ENCODE results near the gene MACROD2. TPM values are rescaled to one million over a fixed set of nuclear protein-coding genes. Genes with fewer than 3 reads are reported as not detected.

Gene MACROD2
- total RNA-seq, 1 experiment from 2014 or later: 3.7 TPM

GRCh38 chr20:14879020-14879697, 883.8 kb downstream of the MACROD2 start (continued):
- 0 out of 2 replicates have a peak, but pooled peaks have one; percentile 31 for TF ChIP-seq CBX3 (IDR thresholded peaks at IDR 0.05; ENCODE audit: low read depth)
- peak; percentile 71; the same call in 1 of the 2 replicates for TF ChIP-seq FOSL1 (IDR thresholded peaks at IDR 0.05; ENCODE audit: low read depth)

GRCh38 chr20:14879839-14880238, 884.5 kb downstream of the MACROD2 start:
- ChIA-PET POLR2A (no interaction called here), RAD21 (ENCODE audit: low non-redundant PET in 1 of 2, low total read pairs in 2 of 2, uncharacterized antibody in 2 of 2, unreplicated experiment in 2 of 2) (no interaction called here), CTCF (no interaction called here)
- no peaks in the 10 kb centered on the region for H3K9me2 ChIP-seq (ENCODE audit: insufficient read depth)
- H3K4me2 ChIP-seq (ENCODE audit: low read length): peak overlapping the region; percentile 46
- H3K27ac ChIP-seq (ENCODE audit: low read depth, low read length): peak overlapping the region; percentile 31; the same call in 1 of the 2 replicates
- H2AFZ ChIP-seq (ENCODE audit: low read depth, low read length, poor library complexity, severe bottlenecking): peak overlapping the region; percentile 29
- DNase-seq (ENCODE audit: low read depth, low spot score) (no peak), ATAC-seq (no peak)
- BruUV-seq (replicated peaks): no TSS peak
- H3K79me2 ChIP-seq (ENCODE audit: insufficient read depth, low read length): no peaks in the 10 kb centered on the region
- H4K20me1 ChIP-seq (ENCODE audit: insufficient read depth): no peaks in the 10 kb centered on the region
- H3K4me1 ChIP-seq (ENCODE audit: control insufficient read depth in 1 of 2, insufficient read depth in 2 of 2, low read length in 2 of 2): peaks cover 10 to 24% of the 10 kb centered on the region in 2 experiments; a peak in 3 of 4 replicates
- H3K4me3 ChIP-seq (replicated peaks in 1 of 2; ENCODE audit: low read depth in 1 of 2, low read length in 2 of 2): no peak overlapping the region; a peak in 1 of 4 replicates
- H3K9me3 ChIP-seq (ENCODE audit: control insufficient read depth in 1 of 2, insufficient read depth in 1 of 2, low read depth in 1 of 2, low read length in 2 of 2): no peaks in the 10 kb centered on the region
- intact Hi-C loops (cut with micrococcal nuclease): no loop called here
- H3K9ac ChIP-seq (ENCODE audit: low read length): no peak overlapping the region
- no peaks in the 10 kb centered on the region for H3K27me3 ChIP-seq (ENCODE audit: insufficient read depth, low read length)
- no peaks in the 10 kb centered on the region for H3K36me3 ChIP-seq (ENCODE audit: control insufficient read depth in 1 of 2, insufficient read depth in 2 of 2, low read length in 2 of 2)
- TF ChIP-seq, protein P1, sequence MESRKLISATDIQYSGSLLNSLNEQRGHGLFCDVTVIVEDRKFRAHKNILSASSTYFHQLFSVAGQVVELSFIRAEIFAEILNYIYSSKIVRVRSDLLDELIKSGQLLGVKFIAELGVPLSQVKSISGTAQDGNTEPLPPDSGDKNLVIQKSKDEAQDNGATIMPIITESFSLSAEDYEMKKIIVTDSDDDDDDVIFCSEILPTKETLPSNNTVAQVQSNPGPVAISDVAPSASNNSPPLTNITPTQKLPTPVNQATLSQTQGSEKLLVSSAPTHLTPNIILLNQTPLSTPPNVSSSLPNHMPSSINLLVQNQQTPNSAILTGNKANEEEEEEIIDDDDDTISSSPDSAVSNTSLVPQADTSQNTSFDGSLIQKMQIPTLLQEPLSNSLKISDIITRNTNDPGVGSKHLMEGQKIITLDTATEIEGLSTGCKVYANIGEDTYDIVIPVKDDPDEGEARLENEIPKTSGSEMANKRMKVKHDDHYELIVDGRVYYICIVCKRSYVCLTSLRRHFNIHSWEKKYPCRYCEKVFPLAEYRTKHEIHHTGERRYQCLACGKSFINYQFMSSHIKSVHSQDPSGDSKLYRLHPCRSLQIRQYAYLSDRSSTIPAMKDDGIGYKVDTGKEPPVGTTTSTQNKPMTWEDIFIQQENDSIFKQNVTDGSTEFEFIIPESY (IDR thresholded peaks at IDR 0.05; ENCODE audit: extremely low read depth, insufficient replicate concordance, low read length): no peak
- TF ChIP-seq CTCF (IDR thresholded peaks at IDR 0.05 in 2 of 3, conservative IDR thresholded peaks at IDR 0.05 in 1 of 3; ENCODE audit: borderline replicate concordance in 1 of 3, insufficient read depth in 1 of 3, low read depth in 2 of 3, low read length in 2 of 3) (no peak), JUND (IDR thresholded peaks at IDR 0.05) (no peak), ZNF274 (IDR thresholded peaks at IDR 0.05; ENCODE audit: low read depth, low read length) (no peak), TCF7L2 (IDR thresholded peaks at IDR 0.05; ENCODE audit: borderline replicate concordance, extremely low read depth, insufficient read depth, insufficient read length) (no peak), FOSL1 (IDR thresholded peaks at IDR 0.05; ENCODE audit: low read depth) (no peak), POLR2A (IDR thresholded peaks at IDR 0.05; ENCODE audit: borderline replicate concordance, extremely low read depth, insufficient read depth, insufficient read length) (no peak), EZH2phosphoT487 (IDR thresholded peaks at IDR 0.05; ENCODE audit: borderline replicate concordance) (no peak), CEBPB (IDR thresholded peaks at IDR 0.05; ENCODE audit: low read depth) (no peak)

All from HCT116 (cell line).